Left lobe of liver (tissue), 2 donors: ENCODE measurements around the gene NOL4L. TPM values are rescaled to one million over a fixed set of nuclear protein-coding genes. Genes with fewer than 3 reads are reported as not detected.

Experiments used
- ATAC-seq: fragments of 200-7000 bp; cut with Tn5 transposase; one replicate; pipeline ENCODE4 v1.9.1; 2020; ENCODE audit warnings: mild to moderate bottlenecking, moderate library complexity
- DNase-seq: peaks from one replicate; pipeline ENCODE4 v3.0.0-alpha.2; 2020; ENCODE audit warnings: low spot score
- total RNA-seq: library from RNA; stranded (reverse); gene quantifications from one replicate; pipeline ENCODE4 v1.2.1, GENCODE V29; 2021
- donor health status: DM: no; HTN: no; CAD: no; lungs with moderate emphysema.
- donor health status: DM: no; HTN: yes; CAD: no.

The NOL4L gene
- total RNA-seq, 1 donor from 2014 or later, result 5.8 TPM

GRCh38 chr20:32613192-32614053 is 28.3 kb upstream of the NOL4L start:
- ATAC-seq (no peak), DNase-seq (no peak)

- ATAC-seq (no peak), DNase-seq (no peak)
These were observed 27.4 kb upstream of the NOL4L start for GRCh38 chr20:32612351-32613191.

GRCh38 chr20:32611868-32612267 is 26.7 kb upstream of the NOL4L start:
- ATAC-seq (no peak), DNase-seq (no peak)

GRCh38 chr20:32611286-32611685 is 26.2 kb upstream of the NOL4L start:
- ATAC-seq (no peak), DNase-seq (no peak)

- no peak for ATAC-seq
- no peak for DNase-seq
These were observed 25.5 kb upstream of the NOL4L start for GRCh38 chr20:32610472-32611218.

GRCh38 chr20:32609993-32610392 is 24.9 kb upstream of the NOL4L start:
- DNase-seq (no peak), ATAC-seq (no peak)

GRCh38 chr20:32609111-32609773 is 24.1 kb upstream of the NOL4L start:
- ATAC-seq (no peak), DNase-seq (no peak)

- ATAC-seq, result no peak
- DNase-seq, result no peak
These were observed 23.5 kb upstream of the NOL4L start for GRCh38 chr20:32608664-32609015.

GRCh38 chr20:32607727-32608663 is 22.9 kb upstream of the NOL4L start:
- no peak for DNase-seq
- no peak for ATAC-seq

- ATAC-seq (no peak), DNase-seq (no peak)
These were observed 22.2 kb upstream of the NOL4L start for GRCh38 chr20:32607324-32607723.

GRCh38 chr20:32606790-32607189 is 21.7 kb upstream of the NOL4L start:
- DNase-seq (no peak), ATAC-seq (no peak)

GRCh38 chr20:32606107-32606506 is 21.0 kb upstream of the NOL4L start:
- DNase-seq (no peak), ATAC-seq (no peak)

- no peak for DNase-seq
- peak; percentile 44 for ATAC-seq
These were observed 20.1 kb upstream of the NOL4L start for GRCh38 chr20:32605167-32605656.

- peak; percentile 28 for ATAC-seq
- no peak for DNase-seq
These were observed 18.1 kb upstream of the NOL4L start for GRCh38 chr20:32603046-32603726.

- ATAC-seq, result no peak
- DNase-seq, result no peak
These were observed 17.1 kb upstream of the NOL4L start for GRCh38 chr20:32602273-32602672.

- no peak for ATAC-seq
- no peak for DNase-seq
These were observed 15.6 kb upstream of the NOL4L start for GRCh38 chr20:32600681-32601237.

GRCh38 chr20:32599783-32600340 is 14.7 kb upstream of the NOL4L start:
- DNase-seq (no peak), ATAC-seq (no peak)

GRCh38 chr20:32598606-32599005 is 13.5 kb upstream of the NOL4L start:
- ATAC-seq (no peak), DNase-seq (no peak)
